Mesenchymal stem cell (in vitro differentiated cells and primary cell): Measurements from ENCODE around the gene TSSK3.

Source experiments
- DNase-seq: peaks from one replicate; pipeline ENCODE4 v3.0.0-alpha.2; 2013
- H2AFZ ChIP-seq: one replicate; pipeline ENCODE4 v1.6.1; 2013; ENCODE audit warnings: low read depth, mild to moderate bottlenecking, control low read depth, inconsistent platforms, low read length, moderate library complexity
- H2AK5ac ChIP-seq: 2 replicates; pipeline ENCODE4 v1.6.1; 2013; ENCODE audit warnings: low read length, moderate library complexity, mild to moderate bottlenecking, inconsistent platforms; ENCODE audit not compliant: severe bottlenecking
- H2BK120ac ChIP-seq: one replicate; pipeline ENCODE4 v1.6.1; 2013; ENCODE audit warnings: low read depth, mild to moderate bottlenecking, inconsistent platforms, low read length, moderate library complexity
- H2BK12ac ChIP-seq, 2 experiments: one replicate each; pipeline ENCODE4 v1.6.1; 2013; ENCODE audit warnings: inconsistent platforms in 2 of 2, low read length in 2 of 2, mild to moderate bottlenecking in 2 of 2, moderate library complexity in 2 of 2, control low read depth in 1 of 2
- H2BK15ac ChIP-seq: one replicate; pipeline ENCODE4 v1.6.1; 2013; ENCODE audit warnings: mild to moderate bottlenecking, low read depth, inconsistent platforms; ENCODE audit not compliant: poor library complexity, severe bottlenecking
- H2BK5ac ChIP-seq: 2 replicates; pipeline ENCODE4 v1.6.1; 2013; ENCODE audit warnings: low read depth, mild to moderate bottlenecking, low read length, control low read depth, inconsistent platforms; ENCODE audit not compliant: poor library complexity, severe bottlenecking
- H3K14ac ChIP-seq, 2 experiments: one replicate each; pipeline ENCODE4 v1.6.1; 2013; ENCODE audit warnings: inconsistent platforms in 2 of 2, low read length in 2 of 2, control low read depth in 1 of 2, mild to moderate bottlenecking in 1 of 2, moderate library complexity in 1 of 2
- H3K18ac ChIP-seq, 2 experiments: one replicate each; pipeline ENCODE4 v1.6.1; 2013; ENCODE audit warnings: inconsistent platforms in 2 of 2, low read length in 2 of 2, control low read depth in 1 of 2, low read depth in 1 of 2, mild to moderate bottlenecking in 1 of 2
- H3K23ac ChIP-seq, 2 experiments: one replicate each; pipeline ENCODE4 v1.6.1; 2013; ENCODE audit warnings: inconsistent platforms in 2 of 2, low read length in 2 of 2, mild to moderate bottlenecking in 2 of 2, moderate library complexity in 2 of 2, control low read depth in 1 of 2
- H3K27ac ChIP-seq: 2 replicates; pipeline ENCODE4 v1.5.1; 2013; ENCODE audit warnings: mild to moderate bottlenecking, moderate library complexity, low read length, control low read depth, inconsistent platforms; ENCODE audit not compliant: poor library complexity, severe bottlenecking
- H3K27me3 ChIP-seq, 2 experiments: 2 replicates each; pipeline versions ENCODE4 v1.6.1 to v1.7.0; 2013; ENCODE audit warnings: low read length in 2 of 2, mild to moderate bottlenecking in 2 of 2, moderate library complexity in 2 of 2, control low read depth in 1 of 2, inconsistent platforms in 1 of 2; ENCODE audit not compliant: control insufficient read depth in 1 of 2, insufficient read depth in 1 of 2
- H3K36me3 ChIP-seq, 2 experiments: 2 replicates each; pipeline versions ENCODE4 v1.6.1 to v1.7.0; 2013; ENCODE audit warnings: low read length in 2 of 2, control low read depth in 1 of 2, inconsistent platforms in 1 of 2, low read depth in 1 of 2, mild to moderate bottlenecking in 1 of 2; ENCODE audit not compliant: insufficient read depth in 2 of 2, control insufficient read depth in 1 of 2
- H3K4ac ChIP-seq, 2 experiments: one replicate each; pipeline ENCODE4 v1.6.1; 2013; ENCODE audit warnings: inconsistent platforms in 2 of 2, low read length in 2 of 2, mild to moderate bottlenecking in 2 of 2, moderate library complexity in 2 of 2, control low read depth in 1 of 2, low read depth in 1 of 2
- H3K4me1 ChIP-seq: 2 replicates; pipeline ENCODE4 v1.6.1; 2013; ENCODE audit warnings: low read depth, low read length, control low read depth; ENCODE audit not compliant: control insufficient read depth, insufficient read depth
- H3K4me2 ChIP-seq: 2 replicates; pipeline ENCODE4 v1.6.1; 2013; ENCODE audit warnings: low read length, mild to moderate bottlenecking, inconsistent platforms; ENCODE audit not compliant: poor library complexity, severe bottlenecking
- H3K4me3 ChIP-seq, 2 experiments: 2 replicates each; pipeline versions ENCODE4 v1.5.1 to v1.7.0; 2013; ENCODE audit warnings: low read length in 2 of 2, mild to moderate bottlenecking in 2 of 2, control low read depth in 1 of 2, low read depth in 1 of 2; ENCODE audit not compliant: insufficient read depth in 1 of 2
- H3K79me1 ChIP-seq: replicated peaks from 2 replicates; pipeline ENCODE4 v1.6.1; 2013; ENCODE audit warnings: mild to moderate bottlenecking, control low read depth, low read length, inconsistent platforms; ENCODE audit not compliant: poor library complexity, severe bottlenecking
- H3K9ac ChIP-seq: 2 replicates; pipeline ENCODE4 v1.7.0; 2013; ENCODE audit warnings: mild to moderate bottlenecking, low read length, moderate library complexity
- H3K9me3 ChIP-seq: 2 replicates; pipeline ENCODE4 v1.7.0; 2013; ENCODE audit warnings: mild to moderate bottlenecking, low read length; ENCODE audit not compliant: control insufficient read depth
- H4K8ac ChIP-seq: one replicate; pipeline ENCODE4 v1.6.1; 2013; ENCODE audit warnings: inconsistent platforms, mild to moderate bottlenecking, low read length, moderate library complexity
- H4K91ac ChIP-seq: one replicate; pipeline ENCODE4 v1.6.1; 2013; ENCODE audit warnings: mild to moderate bottlenecking, low read length, inconsistent platforms
- WGBS: methylation state at CpG from one replicate; pipeline ENCODE4 v1.1.7; 2013; ENCODE audit warnings: mixed read lengths; 5-methylcytosine and 5-hydroxymethylcytosine counted together

The TSSK3 gene

GRCh38 chr1:32358435-32358834, 3.9 kb upstream of the TSSK3 start:
- H2AFZ ChIP-seq, result no peak overlapping the region
- no peak overlapping the region for H3K14ac ChIP-seq
- no peak overlapping the region for H2BK5ac ChIP-seq
- no peak overlapping the region for H3K18ac ChIP-seq
- no peak overlapping the region for H4K8ac ChIP-seq
- no peak overlapping the region for H3K4me2 ChIP-seq
- DNase-seq, result no peak
- no peaks in the 10 kb centered on the region for H3K9me3 ChIP-seq
- peaks cover 17% of the 10 kb centered on the region for H3K4me1 ChIP-seq
- peaks cover 5% of the 10 kb centered on the region for H3K79me1 ChIP-seq
- H2BK15ac ChIP-seq, result no peak overlapping the region
- no peak overlapping the region for H3K4ac ChIP-seq
- peaks cover 31 to 38% of the 10 kb centered on the region in 2 experiments for H3K36me3 ChIP-seq
- no peaks in the 10 kb centered on the region for H3K27me3 ChIP-seq
- H3K27ac ChIP-seq, result no peak overlapping the region
- WGBS, result 93% methylated on average over 1 of the region's 3 CpGs
- H3K4me3 ChIP-seq, result no peak overlapping the region
- no peak overlapping the region for H4K91ac ChIP-seq
- no peak overlapping the region for H2AK5ac ChIP-seq
- no peak overlapping the region for H3K23ac ChIP-seq
- no peak overlapping the region for H2BK120ac ChIP-seq
- H2BK12ac ChIP-seq, result no peak overlapping the region
- no peak overlapping the region for H3K9ac ChIP-seq

- Histone ChIP-seq H3K4me3 (peak overlapping the region in 1 of 2 experiments; percentile 39), H3K27ac (no peak overlapping the region), H2AK5ac (no peak overlapping the region), H3K27me3 (no peaks in the 10 kb centered on the region), H4K8ac (peak overlapping the region; percentile 57), H3K4me1 (peaks cover 18% of the 10 kb centered on the region), H2BK12ac (peak overlapping the region in 1 of 2 experiments; percentile 42), H2BK120ac (no peak overlapping the region), H4K91ac (peak overlapping the region; percentile 76), H3K14ac (no peak overlapping the region), H3K79me1 (peaks cover 6% of the 10 kb centered on the region), H2AFZ (no peak overlapping the region), H3K36me3 (peaks cover 46 to 49% of the 10 kb centered on the region in 2 experiments), H3K9me3 (no peaks in the 10 kb centered on the region), H3K23ac (no peak overlapping the region), H3K4me2 (peak overlapping the region; percentile 21), H3K4ac (no peak overlapping the region), H2BK5ac (no peak overlapping the region), H3K18ac (peak overlapping the region in 1 of 2 experiments; percentile 34), H2BK15ac (peak overlapping the region; percentile 64), H3K9ac (no peak overlapping the region)
- WGBS, result 76% methylated on average over 35 of the region's 35 CpGs
- DNase-seq, result no peak
These were observed 1.0 kb upstream of the TSSK3 start for GRCh38 chr1:32361308-32361673.

- peak overlapping the region in 1 of 2 experiments; percentile 37 for H3K18ac ChIP-seq
- H2BK15ac ChIP-seq, result peak overlapping the region; percentile 64
- H2BK12ac ChIP-seq, result no peak overlapping the region
- H2AK5ac ChIP-seq, result no peak overlapping the region
- H3K27ac ChIP-seq, result no peak overlapping the region
- peak overlapping the region in 1 of 2 experiments; percentile 22 for H3K23ac ChIP-seq
- DNase-seq, result peak; percentile 42
- no peak overlapping the region for H2BK5ac ChIP-seq
- H3K9ac ChIP-seq, result peak overlapping the region; percentile 76
- peaks cover 18% of the 10 kb centered on the region for H3K4me1 ChIP-seq
- H3K4me2 ChIP-seq, result peak overlapping the region; percentile 78
- H3K9me3 ChIP-seq, result no peaks in the 10 kb centered on the region
- 6% methylated on average over 62 of the region's 91 CpGs for WGBS
- peak overlapping the region; percentile 74 for H2BK120ac ChIP-seq
- peak overlapping the region; percentile 82 for H4K8ac ChIP-seq
- H2AFZ ChIP-seq, result no peak overlapping the region
- H3K27me3 ChIP-seq, result no peaks in the 10 kb centered on the region
- peaks cover 6% of the 10 kb centered on the region for H3K79me1 ChIP-seq
- peak overlapping the region in 1 of 2 experiments; percentile 88 for H3K4ac ChIP-seq
- H3K4me3 ChIP-seq, result peak overlapping the region; percentile 39 to 58
- H4K91ac ChIP-seq, result peak overlapping the region; percentile 68
- peaks cover 51 to 52% of the 10 kb centered on the region in 2 experiments for H3K36me3 ChIP-seq
- H3K14ac ChIP-seq, result no peak overlapping the region
These were observed 465 bp upstream of the TSSK3 start for GRCh38 chr1:32361674-32362473.

GRCh38 chr1:32363713-32364112, 1.4 kb downstream of the TSSK3 start:
- Histone ChIP-seq H2BK15ac (peak overlapping the region; percentile 39), H3K4ac (no peak overlapping the region), H2AK5ac (no peak overlapping the region), H3K4me1 (peaks cover 18% of the 10 kb centered on the region), H3K79me1 (peaks cover 6% of the 10 kb centered on the region), H2BK120ac (no peak overlapping the region), H3K9ac (no peak overlapping the region), H4K91ac (peak overlapping the region; percentile 72), H3K4me3 (peak overlapping the region in 1 of 2 experiments; percentile 0), H3K9me3 (no peaks in the 10 kb centered on the region), H4K8ac (peak overlapping the region; percentile 17), H2BK12ac (no peak overlapping the region), H3K36me3 (peaks cover 56 to 69% of the 10 kb centered on the region in 2 experiments), H3K18ac (no peak overlapping the region), H2AFZ (no peak overlapping the region), H3K4me2 (no peak overlapping the region), H3K23ac (no peak overlapping the region), H3K14ac (no peak overlapping the region), H3K27ac (no peak overlapping the region), H2BK5ac (no peak overlapping the region), H3K27me3 (no peaks in the 10 kb centered on the region)
- no peak for DNase-seq
- 98% methylated on average over 12 of the region's 12 CpGs for WGBS
